WTC11 (cell line): ENCODE results near the gene SORL1. TPM values are rescaled to one million over a fixed set of nuclear protein-coding genes. Genes with fewer than 3 reads are reported as not detected.

Source experiments
- ATAC-seq: fragments of 200-7000 bp; cut with Tn5 transposase; 2 replicates; pipeline ENCODE4 v1.10.0; 2021; ENCODE audit warnings: mild to moderate bottlenecking, moderate library complexity
- CTCF ChIA-PET: fragments of 300-600 bp; sonication (Branson Sonifier 250); formaldehyde crosslinking; loops from one replicate; lab custom pipeline; 2021; ENCODE audit warnings: antibody characterized with exemption; lab: Charles Lee
- POLR2A ChIA-PET: fragments of 350-600 bp; sonication (Branson Sonifier 250); formaldehyde crosslinking; loops from one replicate; lab custom pipeline; 2021; ENCODE audit warnings: antibody characterized with exemption; lab: Charles Lee
- DNase-seq: peaks from one replicate; pipeline ENCODE4 v3.0.0; 2021; ENCODE audit warnings: low spot score
- H3K27ac Mint-ChIP-seq: 2 replicates; pipeline ENCODE4 v1.8.0; 2021; ENCODE audit warnings: mixed read lengths
- H3K27me3 Mint-ChIP-seq: 2 replicates; pipeline ENCODE4 v1.8.0; 2021; ENCODE audit warnings: low read depth, mild to moderate bottlenecking, moderate library complexity, mixed read lengths
- H3K36me3 Mint-ChIP-seq: 2 replicates; pipeline ENCODE4 v1.8.0; 2021; ENCODE audit warnings: mixed read lengths
- H3K4me1 Mint-ChIP-seq: 2 replicates; pipeline ENCODE4 v1.8.0; 2022; ENCODE audit warnings: mixed read lengths
- H3K4me3 Mint-ChIP-seq: 2 replicates; pipeline ENCODE4 v1.8.0; 2021; ENCODE audit warnings: mild to moderate bottlenecking, moderate library complexity, mixed read lengths
- H3K9me3 Mint-ChIP-seq: 2 replicates; pipeline ENCODE4 v1.8.0; 2021; ENCODE audit warnings: mixed read lengths
- E2F5 ChIP-seq: sonication (generic); formaldehyde crosslinking; IDR thresholded peaks from 2 replicates; pipeline ENCODE4 v1.8.1; 2022; ENCODE audit warnings: mild to moderate bottlenecking, moderate library complexity, missing genetic modification reagents
- ELF4 ChIP-seq: sonication (generic); formaldehyde crosslinking; IDR thresholded peaks from 2 replicates; pipeline ENCODE4 v1.8.1; 2022; ENCODE audit warnings: low read depth, mild to moderate bottlenecking, moderate library complexity, missing genetic modification reagents
- PRRX2 ChIP-seq: fragments of 250-450 bp; sonication (Bioruptor Pico); IDR thresholded peaks from 2 replicates; pipeline ENCODE4 v1.8.0; 2021; ENCODE audit warnings: mild to moderate bottlenecking
- SMAD4 ChIP-seq: sonication (generic); formaldehyde crosslinking; IDR thresholded peaks from 2 replicates; pipeline ENCODE4 v1.8.0; 2022; ENCODE audit warnings: mild to moderate bottlenecking, missing genetic modification reagents
- SP1 ChIP-seq: sonication (generic); formaldehyde crosslinking; conservative IDR thresholded peaks from 2 replicates; pipeline ENCODE4 v1.8.1; 2022; ENCODE audit warnings: missing genetic modification reagents
- ZNF121 ChIP-seq: sonication (generic); formaldehyde crosslinking; IDR thresholded peaks from 2 replicates; pipeline ENCODE4 v1.8.0; 2023; ENCODE audit warnings: missing genetic modification reagents
- ZNF532 ChIP-seq: fragments of 250-450 bp; sonication (Bioruptor Pico); IDR thresholded peaks from 2 replicates; pipeline ENCODE4 v1.9.0; 2021; ENCODE audit warnings: mild to moderate bottlenecking, borderline replicate concordance
- total RNA-seq: library from RNA; stranded (reverse); gene quantifications from 3 replicates; pipeline ENCODE4 v1.2.3, GENCODE V29; 2021
- TF ChIP-seq, protein P1 (sequence below): sonication (generic); formaldehyde crosslinking; IDR thresholded peaks from 2 replicates; pipeline ENCODE4 v1.8.1; 2022; ENCODE audit warnings: mild to moderate bottlenecking, missing genetic modification reagents, moderate library complexity, borderline replicate concordance
- TF ChIP-seq, protein P2 (sequence below): sonication (generic); formaldehyde crosslinking; IDR thresholded peaks from 2 replicates; pipeline ENCODE4 v1.8.0; 2022; ENCODE audit warnings: mild to moderate bottlenecking, missing genetic modification reagents

The SORL1 gene
- total RNA-seq, 1 experiment from 2014 or later: 87.1 TPM

- TF ChIP-seq, protein P1, sequence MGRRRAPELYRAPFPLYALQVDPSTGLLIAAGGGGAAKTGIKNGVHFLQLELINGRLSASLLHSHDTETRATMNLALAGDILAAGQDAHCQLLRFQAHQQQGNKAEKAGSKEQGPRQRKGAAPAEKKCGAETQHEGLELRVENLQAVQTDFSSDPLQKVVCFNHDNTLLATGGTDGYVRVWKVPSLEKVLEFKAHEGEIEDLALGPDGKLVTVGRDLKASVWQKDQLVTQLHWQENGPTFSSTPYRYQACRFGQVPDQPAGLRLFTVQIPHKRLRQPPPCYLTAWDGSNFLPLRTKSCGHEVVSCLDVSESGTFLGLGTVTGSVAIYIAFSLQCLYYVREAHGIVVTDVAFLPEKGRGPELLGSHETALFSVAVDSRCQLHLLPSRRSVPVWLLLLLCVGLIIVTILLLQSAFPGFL (CRISPR knock-in tag): no peak
- TF ChIP-seq ZNF532 (CRISPR knock-in tag): no peak
Measured at GRCh38 chr11:121672630-121673487, 220.7 kb downstream of the SORL1 start (continued).

DNA sequence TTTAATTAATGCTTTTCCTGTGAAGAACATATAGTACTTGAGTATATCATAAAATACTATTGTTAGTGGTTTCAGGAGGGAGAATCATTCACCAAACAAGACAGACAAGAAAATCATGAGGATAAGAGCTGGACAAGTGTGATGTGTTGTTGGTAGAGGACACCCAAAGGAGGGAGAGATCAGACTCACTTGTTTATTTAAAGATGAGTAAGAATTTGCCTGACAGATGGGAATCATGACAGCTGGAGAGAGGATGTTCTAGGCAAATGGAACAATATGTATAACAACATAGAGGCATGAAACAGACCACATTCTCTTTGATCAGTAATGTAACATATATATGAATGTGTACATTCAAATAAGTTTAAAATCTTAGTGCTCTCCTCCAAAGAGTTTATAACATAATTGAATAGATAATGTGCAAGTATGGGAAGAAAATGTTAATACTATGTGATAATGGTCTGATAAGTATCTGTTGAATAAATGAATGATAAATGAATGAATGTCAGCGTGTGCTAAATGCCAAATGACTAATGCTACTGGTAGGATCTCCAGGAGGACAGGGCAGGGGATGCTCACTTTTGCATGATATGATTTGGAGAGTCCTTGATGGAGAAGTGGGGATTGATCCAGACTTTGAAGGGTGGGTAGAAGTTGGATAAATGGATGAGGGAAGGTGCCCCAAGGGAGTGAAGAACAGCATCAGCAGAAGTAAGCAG is 229.6 kb downstream of the SORL1 start:
- ATAC-seq: no peak
- POLR2A ChIA-PET: no interaction called here
- CTCF ChIA-PET: interaction anchor here (0.7 kb wide), 1 partner anchor 110 kb away, joined by 4 read pairs; no protein-coding TSS in a partner anchor
- TF ChIP-seq SP1 (CRISPR knock-in tag) (no peak), PRRX2 (no peak), E2F5 (CRISPR knock-in tag) (no peak), SMAD4 (CRISPR knock-in tag) (no peak), ZNF121 (no peak), ELF4 (CRISPR knock-in tag) (no peak)
- TF ChIP-seq, protein P2, sequence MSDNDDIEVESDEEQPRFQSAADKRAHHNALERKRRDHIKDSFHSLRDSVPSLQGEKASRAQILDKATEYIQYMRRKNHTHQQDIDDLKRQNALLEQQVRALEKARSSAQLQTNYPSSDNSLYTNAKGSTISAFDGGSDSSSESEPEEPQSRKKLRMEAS (CRISPR knock-in tag): no peak
- Mint-ChIP-seq H3K36me3 (no peaks in the 10 kb centered on the region), H3K4me3 (no peak overlapping the region), H3K9me3 (no peaks in the 10 kb centered on the region), H3K4me1 (peaks cover 2% of the 10 kb centered on the region; the same call in 1 of the 2 replicates), H3K27me3 (no peaks in the 10 kb centered on the region; the same call in 1 of the 2 replicates), H3K27ac (no peak overlapping the region)
- DNase-seq: no peak

Other genes starting within 250 kb of the SORL1 start
- gene SC5D, start 159.5 kb upstream of the SORL1 start, total RNA-seq: 78.6 to 81.9 TPM (median 79.2 TPM) in 3 replicates